ENCODE data around the gene RNF223. TPM values are rescaled to one million over a fixed set of nuclear protein-coding genes. Genes with fewer than 3 reads are reported as not detected.
A peak's percentile ranks its signal among the peaks of the same experiment; 100 is the strongest.

The RNF223 gene
- total RNA-seq, 1 donor from 2014 or later = not detected

- Mint-ChIP-seq H3K27me3 (ENCODE audit: low read depth) (no peaks in the 10 kb centered on the region), H3K36me3 (ENCODE audit: low read depth) (no peaks in the 10 kb centered on the region), H3K4me3 (ENCODE audit: unreplicated experiment) (peak overlapping the region; percentile 76), H3K4me1 (ENCODE audit: low read depth) (peaks cover 32% of the 10 kb centered on the region), H3K9me3 (ENCODE audit: low read depth) (no peaks in the 10 kb centered on the region), H3K27ac (ENCODE audit: unreplicated experiment) (no peak overlapping the region)
- no peak for DNase-seq (ENCODE audit: low spot score)
- TF ChIP-seq, protein P1, sequence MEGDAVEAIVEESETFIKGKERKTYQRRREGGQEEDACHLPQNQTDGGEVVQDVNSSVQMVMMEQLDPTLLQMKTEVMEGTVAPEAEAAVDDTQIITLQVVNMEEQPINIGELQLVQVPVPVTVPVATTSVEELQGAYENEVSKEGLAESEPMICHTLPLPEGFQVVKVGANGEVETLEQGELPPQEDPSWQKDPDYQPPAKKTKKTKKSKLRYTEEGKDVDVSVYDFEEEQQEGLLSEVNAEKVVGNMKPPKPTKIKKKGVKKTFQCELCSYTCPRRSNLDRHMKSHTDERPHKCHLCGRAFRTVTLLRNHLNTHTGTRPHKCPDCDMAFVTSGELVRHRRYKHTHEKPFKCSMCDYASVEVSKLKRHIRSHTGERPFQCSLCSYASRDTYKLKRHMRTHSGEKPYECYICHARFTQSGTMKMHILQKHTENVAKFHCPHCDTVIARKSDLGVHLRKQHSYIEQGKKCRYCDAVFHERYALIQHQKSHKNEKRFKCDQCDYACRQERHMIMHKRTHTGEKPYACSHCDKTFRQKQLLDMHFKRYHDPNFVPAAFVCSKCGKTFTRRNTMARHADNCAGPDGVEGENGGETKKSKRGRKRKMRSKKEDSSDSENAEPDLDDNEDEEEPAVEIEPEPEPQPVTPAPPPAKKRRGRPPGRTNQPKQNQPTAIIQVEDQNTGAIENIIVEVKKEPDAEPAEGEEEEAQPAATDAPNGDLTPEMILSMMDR (IDR thresholded peaks at IDR 0.05) = no peak
Observed at GRCh38 chr1:1021920-1022259, 52.2 kb downstream of the RNF223 start.

DNA sequence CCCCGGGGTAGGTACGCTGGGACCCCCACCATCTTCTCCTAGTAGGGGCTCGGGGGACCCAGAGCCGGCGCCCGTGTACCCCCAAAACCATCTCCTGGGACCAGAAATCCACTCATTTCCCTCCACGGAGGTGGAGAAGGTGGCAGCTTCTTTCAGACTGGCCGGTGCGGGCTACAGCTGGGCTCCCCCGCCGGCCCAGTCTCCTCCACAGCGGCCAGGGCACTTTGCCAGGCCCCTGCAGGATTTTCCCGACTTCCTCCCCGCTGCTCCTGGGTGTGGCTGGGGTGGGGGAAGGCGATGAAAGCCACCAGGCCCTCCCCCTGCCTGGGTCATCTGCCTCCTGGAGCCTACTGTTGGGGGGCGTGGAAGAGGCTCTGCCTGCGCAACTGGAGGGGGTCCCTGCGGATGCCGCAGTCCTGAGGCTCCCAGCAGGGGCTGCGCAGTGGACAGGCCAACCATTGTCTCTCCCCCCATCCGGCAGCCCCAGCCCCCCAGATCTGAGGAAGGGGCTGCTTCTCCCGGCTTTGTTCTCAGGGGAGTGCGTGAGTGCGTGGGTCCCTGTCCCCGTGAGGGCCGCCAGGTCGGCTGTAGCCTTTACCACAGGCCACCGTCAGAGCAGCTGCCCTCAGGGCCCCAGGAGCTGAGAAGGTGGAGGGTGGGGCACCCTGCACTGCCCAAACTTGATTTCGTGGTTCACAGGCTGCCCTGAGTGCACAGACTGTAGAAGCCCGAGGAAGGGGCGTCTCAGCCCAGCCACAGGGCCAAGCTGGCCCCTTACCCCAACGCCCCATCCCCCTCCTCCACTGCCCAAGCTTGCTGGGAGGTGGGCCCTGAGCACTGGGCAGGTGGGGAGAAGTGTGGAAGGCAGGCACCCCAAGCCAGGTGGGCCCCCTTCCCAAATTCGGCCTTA, 52.8 kb downstream of the RNF223 start:
- no peaks in the 10 kb centered on the region for H3K9me3 Mint-ChIP-seq (ENCODE audit: low read depth)
- H3K4me1 Mint-ChIP-seq (ENCODE audit: low read depth) = peaks cover 32% of the 10 kb centered on the region
- peak overlapping the region; percentile 76 for H3K4me3 Mint-ChIP-seq (ENCODE audit: unreplicated experiment)
- peak overlapping the region; percentile 66 for H3K27ac Mint-ChIP-seq (ENCODE audit: unreplicated experiment)
- no peaks in the 10 kb centered on the region for H3K36me3 Mint-ChIP-seq (ENCODE audit: low read depth)
- H3K27me3 Mint-ChIP-seq (ENCODE audit: low read depth) = no peaks in the 10 kb centered on the region
- TF ChIP-seq, protein P1 (IDR thresholded peaks at IDR 0.05) = no peak
- DNase-seq (ENCODE audit: low spot score) = no peak

Other genes starting within 250 kb of the RNF223 start
- 3.1 to 73.8 TPM (median 3.4 TPM) in 3 replicates for gene SAMD11, start 150.4 kb downstream of the RNF223 start, total RNA-seq
- gene NOC2L, start 115.0 kb downstream of the RNF223 start, total RNA-seq = 50.6 to 63.8 TPM (median 52.0 TPM) in 3 replicates
- 17.4 to 24.3 TPM (median 19.1 TPM) in 3 replicates for gene KLHL17, start 113.7 kb downstream of the RNF223 start, total RNA-seq
- 0.17 to 0.73 TPM (median 0.38 TPM) in 3 replicates for gene PLEKHN1, start 107.8 kb downstream of the RNF223 start, total RNA-seq
- 0.12 to 0.37 TPM (median 0.31 TPM) in 3 replicates for gene PERM1, start 92.2 kb downstream of the RNF223 start, total RNA-seq
- 56.6 to 137 TPM (median 136 TPM) in 3 replicates for gene HES4, start 74.2 kb downstream of the RNF223 start, total RNA-seq
- 28.5 to 42.8 TPM (median 42.2 TPM) in 3 replicates for gene ISG15, start 60.8 kb downstream of the RNF223 start, total RNA-seq
- 138 to 221 TPM (median 219 TPM) in 3 replicates for gene AGRN, start 54.2 kb downstream of the RNF223 start, total RNA-seq
- gene C1orf159, start 41.8 kb upstream of the RNF223 start, total RNA-seq = 9.2 to 15.1 TPM (median 9.2 TPM) in 3 replicates
- not detected in 3 replicates for gene TTLL10, start 99.6 kb upstream of the RNF223 start, total RNA-seq
- not detected in 3 replicates for gene TNFRSF18, start 132.3 kb upstream of the RNF223 start, total RNA-seq
- 0.24 to 0.59 TPM in 2 of 3 replicates, not detected in the other for gene TNFRSF4, start 139.8 kb upstream of the RNF223 start, total RNA-seq
- gene SDF4, start 157.7 kb upstream of the RNF223 start, total RNA-seq = 164 to 191 TPM (median 165 TPM) in 3 replicates
- gene B3GALT6, start 157.9 kb upstream of the RNF223 start, total RNA-seq = 37.4 to 39.6 TPM (median 39.6 TPM) in 3 replicates
- 1.3 to 2.1 TPM (median 1.7 TPM) in 3 replicates for gene C1QTNF12, start 172.4 kb upstream of the RNF223 start, total RNA-seq
- 49.2 to 57.5 TPM (median 52.0 TPM) in 3 replicates for gene UBE2J2, start 199.5 kb upstream of the RNF223 start, total RNA-seq
- gene SCNN1D, start 206.1 kb upstream of the RNF223 start, total RNA-seq = 6.6 to 7.4 TPM (median 6.7 TPM) in 3 replicates
- gene ACAP3, start 233.6 kb upstream of the RNF223 start, total RNA-seq = 51.9 to 77.5 TPM (median 57.5 TPM) in 3 replicates
- 21.6 to 22.3 TPM (median 22.1 TPM) in 3 replicates for gene PUSL1, start 234.3 kb upstream of the RNF223 start, total RNA-seq

All from chondrocyte (in vitro differentiated cells).